22Rv1 (cell line): ENCODE measurements around the gene KLK2.

Source experiments
- ZFX ChIP-seq: fragments of 450-650 bp; IDR thresholded peaks from 2 replicates; pipeline ENCODE4 v1.6.1; 2017; ENCODE audit warnings: antibody characterized with exemption, borderline replicate concordance
- TF ChIP-seq, protein P1 (sequence below): fragments of 450-650 bp; IDR thresholded peaks from 2 replicates; pipeline ENCODE4 v1.5.1; 2017; ENCODE audit warnings: mild to moderate bottlenecking

DNA sequence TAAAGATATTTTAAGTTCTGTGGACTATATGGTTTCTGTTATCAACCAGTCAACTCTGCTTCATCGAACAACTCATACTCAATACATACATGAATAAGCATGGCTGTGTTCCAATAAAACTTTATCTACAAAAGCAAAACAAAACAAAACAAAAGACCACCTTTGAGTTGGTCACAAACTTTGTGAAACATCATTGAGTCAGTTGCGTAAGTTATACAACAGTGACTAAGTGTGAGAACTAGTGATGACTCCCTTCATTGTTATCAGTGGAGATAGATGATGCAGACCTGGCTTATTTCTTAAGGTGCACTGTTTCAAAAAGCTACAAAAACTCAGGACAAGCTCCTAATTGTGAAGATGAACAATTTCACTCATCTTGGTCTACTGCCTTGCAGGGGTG is 52.5 kb downstream of the KLK2 start:
- TF ChIP-seq, protein P1, sequence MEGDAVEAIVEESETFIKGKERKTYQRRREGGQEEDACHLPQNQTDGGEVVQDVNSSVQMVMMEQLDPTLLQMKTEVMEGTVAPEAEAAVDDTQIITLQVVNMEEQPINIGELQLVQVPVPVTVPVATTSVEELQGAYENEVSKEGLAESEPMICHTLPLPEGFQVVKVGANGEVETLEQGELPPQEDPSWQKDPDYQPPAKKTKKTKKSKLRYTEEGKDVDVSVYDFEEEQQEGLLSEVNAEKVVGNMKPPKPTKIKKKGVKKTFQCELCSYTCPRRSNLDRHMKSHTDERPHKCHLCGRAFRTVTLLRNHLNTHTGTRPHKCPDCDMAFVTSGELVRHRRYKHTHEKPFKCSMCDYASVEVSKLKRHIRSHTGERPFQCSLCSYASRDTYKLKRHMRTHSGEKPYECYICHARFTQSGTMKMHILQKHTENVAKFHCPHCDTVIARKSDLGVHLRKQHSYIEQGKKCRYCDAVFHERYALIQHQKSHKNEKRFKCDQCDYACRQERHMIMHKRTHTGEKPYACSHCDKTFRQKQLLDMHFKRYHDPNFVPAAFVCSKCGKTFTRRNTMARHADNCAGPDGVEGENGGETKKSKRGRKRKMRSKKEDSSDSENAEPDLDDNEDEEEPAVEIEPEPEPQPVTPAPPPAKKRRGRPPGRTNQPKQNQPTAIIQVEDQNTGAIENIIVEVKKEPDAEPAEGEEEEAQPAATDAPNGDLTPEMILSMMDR = no peak
- no peak for TF ChIP-seq ZFX
